NCI-H2227 (cell line): ENCODE measurements around the gene MLXIPL.
"Not testable (repeated sequence)": the region's sequence is repeated elsewhere in the genome, so short reads cannot be mapped to it uniquely, and the experiment has no call there.

Experiments
- DNase-seq: peaks from one replicate; lab custom pipeline; 2025; ENCODE audit not compliant: unreplicated experiment; lab: John Stamatoyannopoulos, UW

The MLXIPL gene, protein sequence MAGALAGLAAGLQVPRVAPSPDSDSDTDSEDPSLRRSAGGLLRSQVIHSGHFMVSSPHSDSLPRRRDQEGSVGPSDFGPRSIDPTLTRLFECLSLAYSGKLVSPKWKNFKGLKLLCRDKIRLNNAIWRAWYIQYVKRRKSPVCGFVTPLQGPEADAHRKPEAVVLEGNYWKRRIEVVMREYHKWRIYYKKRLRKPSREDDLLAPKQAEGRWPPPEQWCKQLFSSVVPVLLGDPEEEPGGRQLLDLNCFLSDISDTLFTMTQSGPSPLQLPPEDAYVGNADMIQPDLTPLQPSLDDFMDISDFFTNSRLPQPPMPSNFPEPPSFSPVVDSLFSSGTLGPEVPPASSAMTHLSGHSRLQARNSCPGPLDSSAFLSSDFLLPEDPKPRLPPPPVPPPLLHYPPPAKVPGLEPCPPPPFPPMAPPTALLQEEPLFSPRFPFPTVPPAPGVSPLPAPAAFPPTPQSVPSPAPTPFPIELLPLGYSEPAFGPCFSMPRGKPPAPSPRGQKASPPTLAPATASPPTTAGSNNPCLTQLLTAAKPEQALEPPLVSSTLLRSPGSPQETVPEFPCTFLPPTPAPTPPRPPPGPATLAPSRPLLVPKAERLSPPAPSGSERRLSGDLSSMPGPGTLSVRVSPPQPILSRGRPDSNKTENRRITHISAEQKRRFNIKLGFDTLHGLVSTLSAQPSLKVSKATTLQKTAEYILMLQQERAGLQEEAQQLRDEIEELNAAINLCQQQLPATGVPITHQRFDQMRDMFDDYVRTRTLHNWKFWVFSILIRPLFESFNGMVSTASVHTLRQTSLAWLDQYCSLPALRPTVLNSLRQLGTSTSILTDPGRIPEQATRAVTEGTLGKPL

DNA sequence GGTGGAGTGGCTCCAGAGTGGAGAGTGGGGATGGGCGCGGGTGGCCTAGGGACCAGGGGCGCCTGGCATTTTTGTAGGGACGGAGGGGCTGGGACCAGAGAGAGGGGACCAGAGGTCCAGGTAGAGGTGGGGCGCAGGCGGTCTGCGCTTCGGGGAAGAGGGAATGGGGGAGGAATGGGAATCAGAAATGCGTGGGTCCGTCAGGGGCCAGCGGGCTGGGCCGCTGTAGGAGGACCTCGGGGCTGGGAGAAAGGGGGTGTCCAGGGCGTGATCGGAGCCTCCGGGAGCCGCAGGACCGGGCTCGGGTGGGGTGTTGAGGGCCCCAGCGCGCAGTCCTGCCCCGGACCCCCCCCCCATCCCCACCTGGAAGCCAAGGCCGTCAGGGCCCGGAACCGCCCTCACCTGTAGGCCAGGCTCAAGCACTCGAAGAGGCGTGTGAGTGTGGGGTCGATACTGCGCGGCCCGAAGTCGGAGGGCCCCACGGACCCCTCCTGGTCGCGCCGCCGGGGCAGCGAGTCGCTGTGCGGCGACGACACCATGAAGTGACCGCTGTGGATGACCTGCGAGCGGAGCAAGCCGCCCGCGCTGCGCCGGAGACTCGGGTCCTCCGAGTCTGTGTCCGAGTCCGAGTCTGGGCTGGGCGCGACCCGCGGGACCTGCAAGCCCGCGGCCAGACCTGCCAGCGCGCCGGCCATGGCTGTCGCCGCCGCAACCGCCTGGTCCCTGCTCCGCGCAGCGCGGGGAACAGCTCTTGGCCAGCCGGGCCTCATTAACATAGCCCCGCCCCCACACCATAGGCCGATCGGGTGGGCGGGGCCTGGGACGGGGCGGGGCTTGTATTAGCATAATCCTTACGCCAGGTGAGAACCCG is at the start of gene MLXIPL:
Gene MLXIPL (minus strand): TSS at position 725 of the 871 bp plus-strand sequence. CDS start 30 bp downstream, at position 695.
- DNase-seq: peak; percentile 90

DNA sequence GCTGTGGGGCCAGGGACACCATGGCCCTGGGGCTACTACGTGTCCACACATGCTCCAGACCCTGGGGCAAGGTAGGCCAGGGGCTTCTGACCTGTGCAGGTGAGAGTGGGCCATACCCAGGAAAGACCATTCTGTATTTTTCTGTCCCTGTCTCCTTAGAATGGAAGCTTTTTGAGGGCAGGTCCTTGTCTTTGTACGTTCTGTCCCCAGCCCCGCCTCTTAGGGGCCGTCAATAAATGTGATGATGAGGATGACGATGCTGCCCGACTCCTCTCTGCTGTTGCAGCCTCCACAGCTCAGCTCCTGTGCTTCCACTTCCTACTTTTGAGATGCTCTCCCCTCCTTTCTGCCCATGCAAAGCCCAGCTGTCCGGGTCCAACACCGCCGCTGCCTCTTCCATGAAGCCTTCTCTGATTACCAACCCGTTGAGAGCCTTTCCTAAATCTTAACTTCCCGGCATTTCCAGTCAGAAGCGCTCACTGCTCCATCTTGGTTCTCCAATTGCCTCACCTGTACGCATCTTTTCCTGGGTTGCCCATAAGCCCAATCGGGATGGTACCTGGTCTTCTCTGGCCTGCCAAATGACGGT is 47.6 kb upstream of the MLXIPL start:
- DNase-seq: no peak

DNA sequence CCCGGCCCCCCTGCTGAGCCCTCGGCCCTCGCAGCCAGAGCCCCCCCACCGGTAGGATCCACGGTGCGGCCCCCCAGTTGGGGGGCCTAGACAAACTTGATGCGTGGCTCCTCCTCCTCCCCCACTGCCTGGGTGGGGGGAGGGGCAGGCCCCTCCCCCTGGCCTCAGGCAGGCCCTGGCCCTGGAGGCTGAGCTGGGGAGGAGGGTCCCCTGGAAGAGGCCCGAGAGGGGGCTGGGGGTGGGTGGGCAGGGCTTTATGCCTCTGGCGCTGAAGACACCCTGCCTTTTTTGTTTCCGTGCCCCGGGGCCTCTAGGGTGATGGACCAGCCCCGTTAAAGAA is 47.0 kb upstream of the MLXIPL start:
- DNase-seq: no peak

DNA sequence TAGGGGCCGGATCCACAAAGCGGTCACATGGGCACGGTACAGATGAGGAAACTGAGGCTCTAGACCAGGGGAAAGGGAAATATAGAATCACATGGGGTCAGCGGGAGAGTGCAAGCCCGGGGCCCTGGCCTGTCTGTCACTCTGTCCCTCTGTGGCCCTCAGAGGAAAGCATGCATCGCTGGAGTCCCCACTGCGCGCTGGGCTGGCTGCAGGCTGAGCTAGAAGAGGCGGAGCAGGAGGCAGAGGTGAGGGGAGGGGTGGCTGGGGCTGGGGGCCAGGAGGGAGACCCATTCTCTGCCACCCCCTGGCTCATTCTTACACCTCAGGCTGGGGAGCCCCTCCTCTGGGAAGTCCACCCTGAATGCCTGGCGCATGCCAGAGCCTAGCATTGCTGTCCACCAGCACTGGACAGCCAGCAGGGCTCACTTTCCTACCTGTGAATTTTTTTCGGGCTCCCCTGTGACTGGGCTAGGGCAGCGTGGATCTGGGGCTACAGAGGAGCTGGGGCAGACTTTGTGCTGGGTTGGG is 45.6 kb upstream of the MLXIPL start:
- DNase-seq: no peak

DNA sequence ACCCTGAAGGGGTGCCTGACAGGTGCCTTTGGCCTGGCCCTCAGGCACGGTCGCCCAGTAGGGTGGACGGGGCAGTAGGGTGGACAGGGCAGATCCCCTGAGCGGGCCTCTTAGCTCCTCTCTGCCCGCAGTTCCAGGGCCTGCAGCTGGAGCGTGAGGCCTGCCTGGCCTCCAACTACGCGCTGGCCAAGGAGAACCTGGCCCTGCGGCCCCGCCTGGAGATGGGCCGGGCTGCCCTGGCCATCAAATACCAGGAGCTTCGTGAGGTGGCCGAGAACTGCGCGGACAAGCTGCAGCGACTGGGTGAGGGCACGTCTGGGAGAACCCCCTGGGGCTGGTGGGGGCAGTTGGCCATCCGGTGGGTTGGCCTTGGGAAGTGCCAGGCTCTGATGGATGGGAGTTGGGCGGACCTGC is 45.0 kb upstream of the MLXIPL start:
- no peak for DNase-seq

DNA sequence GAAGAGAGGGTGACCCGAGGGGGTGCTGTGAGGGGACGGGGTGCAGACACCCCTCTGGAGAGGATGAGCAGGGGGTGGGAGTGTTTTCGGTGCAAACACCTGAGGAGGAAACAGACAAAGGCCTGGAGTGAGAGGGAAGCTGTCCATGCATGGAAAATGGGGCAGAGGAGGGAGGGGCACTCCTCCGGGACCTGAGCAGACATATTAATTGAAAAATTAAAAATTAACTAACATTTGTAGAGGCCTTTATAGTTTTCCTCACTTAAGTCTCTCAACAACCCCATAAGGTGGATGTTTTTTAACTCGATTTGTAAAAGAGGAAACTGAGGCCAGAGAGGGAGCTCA is 44.5 kb upstream of the MLXIPL start:
- no peak for DNase-seq

DNA sequence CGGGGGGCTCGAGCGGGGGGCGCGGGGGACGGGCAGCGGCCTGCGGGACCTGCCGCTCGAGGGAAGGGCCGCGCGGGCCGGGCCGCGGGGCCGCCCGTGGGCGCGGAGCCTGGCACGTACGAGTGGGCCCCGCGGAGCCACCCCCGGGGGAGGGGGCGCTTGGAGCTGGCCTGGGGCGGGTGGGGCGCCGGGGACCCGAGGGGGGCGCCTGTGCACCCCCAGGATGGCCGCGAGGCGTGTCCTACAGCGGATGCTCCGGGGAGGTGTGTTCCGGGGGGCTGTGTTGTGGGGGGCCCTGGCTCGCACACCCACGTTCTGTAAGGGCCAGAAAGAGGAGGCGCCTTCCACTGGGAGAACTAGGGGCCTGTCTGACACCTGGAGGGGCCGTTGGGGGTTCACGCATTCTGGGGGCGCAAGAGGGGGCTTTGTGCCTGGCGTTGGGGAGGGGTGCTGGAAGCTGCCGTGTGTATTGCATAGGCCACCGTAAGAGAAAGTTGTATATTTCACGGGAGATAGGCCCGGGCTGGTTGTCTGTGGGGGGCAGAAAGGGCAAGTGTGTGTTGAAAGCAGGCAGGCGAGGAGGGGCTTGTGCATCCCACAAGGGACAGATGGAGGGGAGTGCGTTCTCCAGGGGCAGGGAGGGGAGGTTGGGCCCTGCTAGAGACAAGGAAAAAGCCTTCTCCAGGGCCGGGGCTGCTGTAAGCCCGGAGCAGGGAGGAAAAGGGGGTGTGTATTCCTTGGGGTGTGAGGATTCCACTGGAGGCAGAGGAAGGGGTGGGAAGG is 44.0 kb upstream of the MLXIPL start:
- peak; percentile 61 for DNase-seq

DNA sequence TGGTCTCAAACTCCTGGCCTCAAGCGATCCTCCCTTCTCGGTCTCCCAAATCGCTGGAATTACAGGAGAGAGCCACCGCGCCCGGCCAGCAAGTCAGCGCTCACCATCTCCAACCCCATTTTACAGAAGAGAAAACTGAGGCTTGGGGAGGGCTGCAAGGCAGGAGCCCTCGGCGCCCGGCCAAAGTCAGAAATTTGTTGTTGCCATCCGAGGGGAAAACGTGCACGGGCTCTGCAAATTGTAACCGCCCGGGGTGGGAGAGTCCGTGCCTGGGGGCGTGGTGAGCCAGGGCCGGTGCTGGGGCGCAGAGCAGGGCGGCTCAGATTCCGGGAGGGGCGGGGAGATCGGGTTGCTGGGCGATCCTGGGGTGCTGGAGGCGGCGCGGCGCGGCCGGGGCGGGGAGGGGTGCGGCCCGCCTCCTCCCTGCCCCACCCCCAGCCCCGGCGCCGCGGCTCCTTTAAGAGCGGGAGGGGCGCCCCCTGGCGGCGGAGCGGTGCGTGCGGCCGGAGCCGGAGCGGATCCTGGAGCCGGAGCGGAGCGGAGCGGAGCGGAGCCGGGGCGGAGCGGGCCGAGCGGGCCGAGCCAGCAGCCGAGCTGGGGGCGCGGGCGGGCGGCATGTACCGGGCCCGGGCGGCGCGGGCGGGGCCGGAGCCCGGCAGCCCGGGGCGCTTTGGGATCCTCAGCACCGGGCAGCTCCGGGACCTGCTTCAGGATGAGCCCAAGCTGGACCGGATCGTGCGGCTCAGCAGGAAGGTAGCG is 43.2 kb upstream of the MLXIPL start, which contains the start of gene VPS37D:
Gene VPS37D (plus strand): TSS at position 488 of the 759 bp plus-strand sequence. CDS start 128 bp downstream, at position 616.
- DNase-seq: peak; percentile 96

DNA sequence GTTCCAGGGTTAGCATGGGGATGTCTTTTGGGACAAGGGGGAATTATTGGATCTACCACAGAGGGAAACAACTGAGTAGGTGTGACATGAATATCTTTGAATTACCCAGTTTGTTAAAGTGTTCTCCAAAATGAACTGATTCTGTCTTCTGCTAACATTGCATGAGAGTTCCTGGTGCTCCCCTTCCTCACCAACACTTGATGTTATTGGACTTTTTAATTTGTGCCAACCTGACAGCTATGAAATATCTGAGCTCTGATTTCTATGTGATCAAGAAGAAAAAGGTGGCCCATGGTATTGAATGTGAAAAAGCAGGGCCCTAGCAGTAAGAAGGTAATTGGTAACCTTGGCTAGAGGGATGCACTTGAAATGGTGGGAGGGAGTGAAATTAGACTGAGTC is 38.7 kb upstream of the MLXIPL start:
- no peak for DNase-seq

DNA sequence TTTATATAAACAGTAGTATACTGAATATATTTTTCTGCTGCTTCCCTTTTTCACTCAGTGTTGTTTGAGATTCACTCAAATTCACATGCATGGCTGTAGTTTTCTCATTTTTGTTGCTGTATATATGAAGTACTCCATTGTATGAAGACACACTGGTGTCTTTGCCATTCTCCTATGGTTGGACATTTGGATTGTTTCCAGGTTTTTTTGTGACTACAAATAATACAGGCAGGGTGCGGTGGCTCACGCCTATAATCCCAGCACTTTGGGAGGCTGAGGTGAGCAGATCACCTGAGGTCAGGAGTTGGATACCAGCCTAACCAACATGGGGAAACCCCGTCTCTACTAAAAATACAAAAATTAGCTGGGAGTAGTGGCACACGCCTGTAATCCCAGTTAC is 36.3 kb upstream of the MLXIPL start:
- not testable (repeated sequence) for DNase-seq

DNA sequence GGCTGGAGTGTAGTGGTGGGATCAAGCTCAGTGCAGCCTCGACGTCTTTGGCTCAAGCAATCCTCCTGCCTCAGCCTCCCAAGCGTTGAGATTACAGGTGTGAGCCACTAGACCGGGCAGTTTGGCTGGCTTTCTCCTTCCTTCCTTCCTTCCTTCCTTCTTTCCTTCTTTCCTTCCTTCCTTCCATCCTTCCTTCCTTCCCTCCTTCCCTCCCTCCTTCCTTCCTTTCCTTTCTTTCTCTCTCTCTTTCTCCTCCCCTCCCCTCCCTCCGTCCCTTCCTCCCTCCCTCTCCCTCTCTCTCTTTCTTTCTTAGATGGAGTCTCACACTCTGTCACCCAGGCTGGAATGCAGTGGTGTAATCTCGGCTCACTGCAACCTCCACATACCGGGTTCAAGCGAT is 35.7 kb upstream of the MLXIPL start:
- DNase-seq: no peak

DNA sequence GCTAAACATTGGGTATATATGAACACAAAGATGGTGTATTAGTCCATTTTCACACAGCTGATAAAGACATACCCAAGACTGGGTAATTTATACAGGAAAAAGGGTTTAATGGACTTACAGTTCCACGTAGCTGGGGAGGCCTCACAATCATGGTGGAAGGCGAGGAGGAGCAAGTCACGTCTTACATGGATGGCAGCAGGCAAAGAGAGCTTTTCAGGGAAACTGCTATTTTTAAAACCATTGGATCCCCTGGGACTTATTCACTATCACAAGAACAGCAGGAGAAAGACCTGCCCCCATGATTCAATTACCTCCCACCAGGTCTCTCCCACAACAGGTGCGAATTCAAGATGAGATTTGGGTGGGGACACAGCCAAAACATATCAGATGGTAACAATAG is 31.0 kb upstream of the MLXIPL start:
- not testable (repeated sequence) for DNase-seq

DNA sequence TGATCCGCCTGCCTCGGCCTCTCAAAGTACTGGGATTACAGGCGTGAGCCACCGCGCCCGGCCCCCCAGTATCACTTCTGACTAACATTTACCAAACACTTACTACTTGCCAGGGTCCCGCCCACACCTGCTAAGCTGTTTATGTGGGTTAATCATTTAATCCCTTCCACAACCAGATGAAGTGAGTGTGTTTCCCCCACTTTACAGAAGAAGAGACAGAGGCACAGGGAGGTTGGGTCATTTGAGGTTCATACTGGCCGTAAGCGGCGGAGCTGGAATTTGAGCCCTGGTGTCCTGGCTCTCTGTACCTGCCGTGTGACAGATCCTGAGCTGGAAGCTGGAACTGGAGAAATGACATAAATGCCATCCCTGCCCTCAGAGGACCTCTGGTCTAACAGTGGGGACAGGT is 28.2 kb upstream of the MLXIPL start:
- no peak for DNase-seq

DNA sequence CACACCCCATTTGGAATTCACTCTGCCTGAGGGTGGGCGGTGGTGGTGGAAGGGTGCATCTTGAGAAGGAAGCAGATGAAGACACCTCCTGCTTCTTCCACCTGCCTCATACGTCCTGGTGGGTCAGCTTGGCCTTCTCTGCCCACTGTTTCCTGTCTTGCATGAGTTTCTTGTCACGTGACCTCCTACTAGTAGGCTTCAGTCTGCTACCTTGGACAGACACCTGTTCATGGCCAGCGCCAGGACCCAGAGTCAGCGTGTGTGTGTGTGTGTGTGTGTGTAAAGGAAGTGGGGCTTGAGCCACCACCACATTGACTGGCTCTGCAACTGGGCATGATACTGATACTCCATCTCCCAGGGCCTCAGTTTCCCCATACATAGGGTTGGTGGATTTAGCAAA is 26.2 kb upstream of the MLXIPL start:
- DNase-seq: no peak

DNA sequence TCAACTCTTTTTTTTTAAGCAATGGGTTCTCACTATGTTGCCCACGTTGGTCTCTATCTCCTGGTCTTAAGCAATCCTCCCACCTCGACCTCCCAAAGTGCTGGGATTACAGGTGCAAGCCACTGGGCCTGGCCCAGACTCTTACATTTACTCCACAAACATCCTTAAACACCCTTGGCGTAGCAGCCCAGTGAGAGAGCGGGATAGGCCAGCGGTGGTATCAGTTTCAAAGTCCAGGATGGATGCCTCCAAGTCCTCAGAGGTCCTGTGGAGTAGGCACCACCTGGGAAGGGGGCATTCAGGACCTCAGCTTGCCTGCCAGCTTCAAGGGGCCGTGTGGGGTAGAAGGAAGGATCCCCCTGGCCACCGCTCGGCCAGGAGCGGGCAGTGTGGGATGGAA is 25.3 kb upstream of the MLXIPL start:
- no peak for DNase-seq

DNA sequence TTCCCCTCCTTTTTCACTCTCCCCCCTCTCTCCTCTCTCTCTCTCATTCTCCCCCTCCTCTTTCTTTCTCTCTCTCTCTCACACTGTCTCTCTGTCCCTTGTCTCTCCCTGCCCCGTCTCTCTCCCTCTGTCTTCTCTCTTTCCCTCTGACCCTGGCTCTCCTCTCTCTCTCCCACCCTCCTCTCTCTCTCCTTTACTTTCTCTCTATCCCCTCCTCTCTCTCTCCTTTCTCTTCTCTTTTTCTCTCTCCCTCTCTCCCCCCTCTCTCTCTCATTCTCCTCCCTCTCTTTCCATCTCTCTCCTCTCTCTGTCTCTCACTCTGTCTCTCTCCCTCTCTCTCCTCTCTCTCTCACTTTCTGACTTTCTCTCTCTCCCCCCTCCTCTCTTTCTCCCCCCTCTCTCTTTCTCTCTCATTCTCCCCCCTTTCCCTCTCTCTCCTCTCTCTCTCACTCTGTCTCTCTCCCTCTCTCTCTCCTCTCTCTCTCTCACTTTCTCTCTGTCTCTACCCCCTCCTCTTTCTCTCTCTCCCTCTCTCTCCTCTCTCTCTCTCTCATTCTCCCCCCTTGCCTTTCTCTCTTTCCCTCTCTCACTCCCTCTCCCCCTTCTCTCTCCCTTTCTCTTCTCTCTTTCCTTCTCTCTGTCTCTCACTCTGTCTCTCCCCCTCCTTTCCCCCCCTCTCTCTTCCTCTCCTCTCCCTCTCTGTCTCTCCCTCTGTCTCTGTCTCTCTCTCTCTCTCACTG is 24.4 kb upstream of the MLXIPL start:
- DNase-seq: no peak

DNA sequence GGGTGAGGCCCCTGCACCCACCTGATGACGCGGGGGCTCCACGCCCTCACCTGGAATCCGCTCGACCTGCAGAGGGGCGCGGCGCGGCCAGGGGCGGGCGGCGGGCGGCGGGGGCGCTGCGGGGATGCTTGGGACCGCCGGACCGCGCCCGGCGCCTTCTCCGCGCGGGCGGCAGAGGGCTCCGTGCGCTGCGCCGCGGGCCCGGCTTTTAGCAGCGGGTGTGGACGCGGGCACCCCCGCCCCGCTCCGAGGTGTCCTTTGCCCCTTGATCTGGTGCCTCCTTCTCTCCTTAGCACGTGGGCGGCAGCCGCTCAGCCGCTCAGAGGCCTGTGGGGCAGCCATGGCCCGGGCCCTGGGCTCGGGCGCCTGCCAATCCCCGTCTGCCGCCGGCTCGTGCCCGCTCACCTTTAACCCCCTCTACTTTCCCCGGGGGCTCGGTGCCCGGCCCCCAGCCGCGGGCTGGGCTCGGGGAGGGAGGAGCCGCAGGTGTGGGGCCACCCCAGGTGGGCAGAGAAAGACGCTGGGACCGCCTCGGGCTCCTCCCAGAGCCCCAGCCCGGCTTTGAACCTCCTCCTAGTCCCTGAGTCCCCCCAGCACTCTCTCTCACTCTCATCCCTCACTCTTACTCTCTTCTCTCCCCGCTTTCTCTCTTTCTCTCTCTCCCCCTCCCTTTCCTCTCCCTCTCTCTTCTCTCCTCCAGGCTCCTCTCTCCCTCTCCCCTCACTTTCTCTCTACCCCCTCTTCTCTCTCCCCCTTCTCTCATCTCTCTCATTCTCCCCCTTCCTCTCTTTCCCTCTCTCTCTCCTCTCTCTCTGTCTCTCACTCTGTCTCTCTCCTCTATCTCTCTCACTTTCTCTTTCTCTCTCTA is 23.6 kb upstream of the MLXIPL start:
- DNase-seq: peak; percentile 64
